Raji (cell line): ENCODE data around the gene FRMPD3.

Experiments
- POLR2A ChIP-seq: IDR thresholded peaks from 2 replicates; pipeline ENCODE4 v1.6.1; 2011; ENCODE audit warnings: low read depth, low read length, control low read depth; ENCODE audit not compliant: insufficient read depth

Gene FRMPD3

GRCh38 chrX:107465932-107466620 lies 16.6 kb downstream of the FRMPD3 start:
- TF ChIP-seq POLR2A = no peak

- no peak for TF ChIP-seq POLR2A
Observed at GRCh38 chrX:107467271-107467670, 17.8 kb downstream of the FRMPD3 start.

GRCh38 chrX:107470198-107470597 lies 20.7 kb downstream of the FRMPD3 start:
- no peak for TF ChIP-seq POLR2A

GRCh38 chrX:107470971-107471370 lies 21.5 kb downstream of the FRMPD3 start:
- no peak for TF ChIP-seq POLR2A

GRCh38 chrX:107477406-107477805 lies 28.0 kb downstream of the FRMPD3 start:
- no peak for TF ChIP-seq POLR2A

- no peak for TF ChIP-seq POLR2A
Observed at GRCh38 chrX:107480272-107480671, 30.8 kb downstream of the FRMPD3 start.

GRCh38 chrX:107482046-107482445 lies 32.6 kb downstream of the FRMPD3 start:
- no peak for TF ChIP-seq POLR2A

GRCh38 chrX:107484002-107484726 lies 34.7 kb downstream of the FRMPD3 start:
- no peak for TF ChIP-seq POLR2A

- TF ChIP-seq POLR2A = no peak
Observed at GRCh38 chrX:107485013-107485412, 35.6 kb downstream of the FRMPD3 start.

GRCh38 chrX:107493141-107493540 lies 43.7 kb downstream of the FRMPD3 start:
- TF ChIP-seq POLR2A = no peak

- no peak for TF ChIP-seq POLR2A
Observed at GRCh38 chrX:107496786-107497185, 47.3 kb downstream of the FRMPD3 start.
